ENCODE measurements around the gene MAPK8. TPM values are rescaled to one million over a fixed set of nuclear protein-coding genes. Genes with fewer than 3 reads are reported as not detected.
A peak's percentile ranks its signal among the peaks of the same experiment; 100 is the strongest.

The MAPK8 gene
- total RNA-seq, 1 donor from 2014 or later, result 57.1 TPM

DNA sequence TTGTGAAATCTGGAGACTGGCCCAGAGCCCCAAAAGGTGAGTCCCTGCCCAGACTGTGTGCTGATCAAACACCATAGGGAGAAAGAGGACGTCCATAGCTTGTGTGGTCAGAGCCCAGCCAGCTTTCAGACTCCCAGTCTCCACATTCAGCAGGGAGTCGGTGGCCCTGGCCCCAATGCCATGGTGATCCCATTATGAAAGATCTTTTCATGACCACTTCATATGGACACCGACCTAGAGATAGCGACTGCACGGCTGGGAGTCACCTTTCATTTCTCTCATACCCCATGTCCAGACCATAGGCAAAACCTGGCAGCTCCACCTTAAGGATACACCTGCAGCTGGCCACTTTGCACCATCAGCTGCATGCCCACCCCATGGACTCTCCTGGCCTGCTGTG is 172.0 kb downstream of the MAPK8 start:
- Mint-ChIP-seq H3K27me3 (ENCODE audit: unreplicated experiment) (no peaks in the 10 kb centered on the region), H3K9me3 (ENCODE audit: unreplicated experiment) (no peaks in the 10 kb centered on the region), H3K4me3 (ENCODE audit: unreplicated experiment) (no peak overlapping the region), H3K27ac (ENCODE audit: unreplicated experiment) (no peak overlapping the region), H3K36me3 (ENCODE audit: unreplicated experiment) (no peaks in the 10 kb centered on the region), H3K4me1 (ENCODE audit: unreplicated experiment) (peaks cover 5% of the 10 kb centered on the region)
- no peak for DNase-seq (ENCODE audit: extremely low spot score, unreplicated experiment)
- TF ChIP-seq, protein P1, sequence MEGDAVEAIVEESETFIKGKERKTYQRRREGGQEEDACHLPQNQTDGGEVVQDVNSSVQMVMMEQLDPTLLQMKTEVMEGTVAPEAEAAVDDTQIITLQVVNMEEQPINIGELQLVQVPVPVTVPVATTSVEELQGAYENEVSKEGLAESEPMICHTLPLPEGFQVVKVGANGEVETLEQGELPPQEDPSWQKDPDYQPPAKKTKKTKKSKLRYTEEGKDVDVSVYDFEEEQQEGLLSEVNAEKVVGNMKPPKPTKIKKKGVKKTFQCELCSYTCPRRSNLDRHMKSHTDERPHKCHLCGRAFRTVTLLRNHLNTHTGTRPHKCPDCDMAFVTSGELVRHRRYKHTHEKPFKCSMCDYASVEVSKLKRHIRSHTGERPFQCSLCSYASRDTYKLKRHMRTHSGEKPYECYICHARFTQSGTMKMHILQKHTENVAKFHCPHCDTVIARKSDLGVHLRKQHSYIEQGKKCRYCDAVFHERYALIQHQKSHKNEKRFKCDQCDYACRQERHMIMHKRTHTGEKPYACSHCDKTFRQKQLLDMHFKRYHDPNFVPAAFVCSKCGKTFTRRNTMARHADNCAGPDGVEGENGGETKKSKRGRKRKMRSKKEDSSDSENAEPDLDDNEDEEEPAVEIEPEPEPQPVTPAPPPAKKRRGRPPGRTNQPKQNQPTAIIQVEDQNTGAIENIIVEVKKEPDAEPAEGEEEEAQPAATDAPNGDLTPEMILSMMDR (IDR thresholded peaks at IDR 0.05), result no peak

DNA sequence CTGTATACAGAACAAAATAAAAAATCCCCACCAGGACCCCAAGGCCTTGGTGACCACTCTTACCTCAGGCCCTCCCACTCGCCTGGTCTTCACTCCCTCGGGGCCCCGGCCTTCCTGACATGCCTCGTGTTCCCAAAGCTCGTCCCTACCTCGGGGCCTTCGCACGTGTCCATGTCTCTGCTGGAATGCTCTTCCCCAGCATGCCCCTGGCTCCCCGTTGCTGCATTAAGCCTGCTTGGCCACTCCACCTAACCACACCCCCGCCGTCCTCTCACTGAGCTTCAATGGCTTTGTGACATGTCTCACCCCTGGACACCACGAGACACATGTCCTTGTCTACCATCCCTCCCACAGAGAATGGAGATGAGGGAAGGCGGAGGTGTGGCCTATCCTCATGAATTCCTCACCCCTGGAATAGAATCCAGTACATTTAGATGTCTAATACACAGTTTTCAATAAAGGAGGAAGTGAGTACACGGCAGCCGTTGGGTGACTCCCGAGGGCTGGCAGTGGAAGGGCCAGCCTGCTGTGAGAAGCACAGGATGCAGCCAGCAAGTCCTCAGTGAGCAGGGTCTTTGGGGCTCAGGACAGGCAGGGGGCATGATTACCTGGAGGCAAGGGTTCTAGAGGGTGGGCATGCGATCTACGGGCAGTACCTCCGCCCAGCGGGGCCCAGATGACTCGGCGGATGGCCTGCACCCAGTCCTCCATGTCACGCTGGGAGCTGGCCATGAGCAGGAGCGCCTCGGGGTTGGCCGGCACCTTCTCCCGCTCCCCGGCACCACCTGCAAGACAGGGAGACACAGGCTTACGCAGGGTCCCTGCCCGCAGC is 172.7 kb downstream of the MAPK8 start:
- DNase-seq (ENCODE audit: extremely low spot score, unreplicated experiment), result peak; percentile 82
- Mint-ChIP-seq H3K36me3 (ENCODE audit: unreplicated experiment) (no peaks in the 10 kb centered on the region), H3K4me1 (ENCODE audit: unreplicated experiment) (peaks cover 12% of the 10 kb centered on the region), H3K4me3 (ENCODE audit: unreplicated experiment) (no peak overlapping the region), H3K27me3 (ENCODE audit: unreplicated experiment) (no peaks in the 10 kb centered on the region), H3K9me3 (ENCODE audit: unreplicated experiment) (no peaks in the 10 kb centered on the region), H3K27ac (ENCODE audit: unreplicated experiment) (no peak overlapping the region)
- TF ChIP-seq, protein P1 (IDR thresholded peaks at IDR 0.05), result no peak

DNA sequence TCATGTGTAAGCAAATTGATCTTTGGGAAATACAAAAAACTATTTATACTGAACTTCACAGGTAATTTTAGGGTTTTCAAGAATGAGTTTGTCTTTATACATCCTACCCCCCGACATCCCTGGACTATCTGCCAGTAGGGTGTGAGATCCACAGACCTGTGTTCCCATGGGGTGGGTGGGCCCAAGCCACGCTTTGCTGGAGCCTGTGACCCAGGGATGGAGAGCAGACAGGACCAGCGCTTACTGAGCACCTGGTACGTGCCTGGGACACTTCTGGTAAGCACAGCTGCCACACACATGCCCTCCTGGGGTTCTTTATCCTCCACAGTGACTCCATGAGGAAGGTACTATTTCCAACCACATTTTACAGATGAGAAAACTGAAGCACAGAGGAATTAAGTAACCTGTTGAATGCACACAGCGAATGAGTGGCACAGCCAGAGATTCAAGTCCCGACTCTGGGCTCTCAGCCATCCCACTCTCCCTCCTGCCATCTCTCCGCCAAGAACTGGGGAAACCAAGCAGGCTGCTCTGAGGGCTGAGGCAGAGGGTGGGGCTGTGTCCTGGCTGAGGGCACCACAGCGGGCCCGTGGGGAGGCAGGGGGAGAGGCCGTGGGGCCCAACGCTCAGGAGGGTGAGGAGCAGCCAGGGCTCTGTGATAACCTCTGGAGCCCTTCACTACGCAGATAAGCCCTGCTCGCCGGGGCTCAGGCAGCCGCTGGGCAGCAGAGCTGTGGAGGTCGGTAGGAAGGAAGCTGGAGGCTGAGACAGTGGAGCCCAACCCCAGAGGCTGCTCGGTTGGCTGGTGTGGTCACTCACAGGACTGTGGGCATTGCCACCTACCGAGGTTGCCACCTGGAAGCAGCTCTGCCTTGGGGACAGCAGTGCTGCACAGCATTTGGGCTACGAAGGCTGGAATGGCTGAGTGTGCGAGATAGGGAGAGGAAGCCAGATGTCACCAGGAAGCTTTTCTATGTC is 174.2 kb downstream of the MAPK8 start:
- peak; percentile 73 for DNase-seq (ENCODE audit: extremely low spot score, unreplicated experiment)
- TF ChIP-seq, protein P1 (IDR thresholded peaks at IDR 0.05), result no peak
- H3K27me3 Mint-ChIP-seq (ENCODE audit: unreplicated experiment), result no peaks in the 10 kb centered on the region
- no peaks in the 10 kb centered on the region for H3K36me3 Mint-ChIP-seq (ENCODE audit: unreplicated experiment)
- peaks cover 14% of the 10 kb centered on the region for H3K4me1 Mint-ChIP-seq (ENCODE audit: unreplicated experiment)
- H3K27ac Mint-ChIP-seq (ENCODE audit: unreplicated experiment), result no peak overlapping the region
- no peak overlapping the region for H3K4me3 Mint-ChIP-seq (ENCODE audit: unreplicated experiment)
- H3K9me3 Mint-ChIP-seq (ENCODE audit: unreplicated experiment), result no peaks in the 10 kb centered on the region

DNA sequence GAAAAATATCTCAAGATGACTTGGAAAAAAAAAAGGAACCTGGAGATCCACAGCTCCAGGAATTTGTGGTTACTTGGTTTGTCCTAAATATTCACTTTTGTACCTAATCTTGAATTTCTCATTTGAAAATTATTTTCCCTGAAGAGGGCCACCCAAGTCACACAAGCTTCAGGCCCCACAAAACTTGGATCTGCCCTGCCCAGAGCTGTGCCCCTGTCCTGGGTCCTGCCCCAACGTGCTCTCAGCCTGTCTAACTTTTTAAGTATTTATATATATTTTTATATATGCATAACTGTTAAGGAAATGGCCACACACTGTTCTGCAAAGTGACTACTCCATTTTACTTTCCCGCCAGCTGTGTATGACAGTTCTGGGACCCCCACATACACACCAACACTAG is 174.9 kb downstream of the MAPK8 start:
- TF ChIP-seq, protein P1 (IDR thresholded peaks at IDR 0.05), result no peak
- H3K4me1 Mint-ChIP-seq (ENCODE audit: unreplicated experiment), result peaks cover 14% of the 10 kb centered on the region
- no peaks in the 10 kb centered on the region for H3K36me3 Mint-ChIP-seq (ENCODE audit: unreplicated experiment)
- H3K9me3 Mint-ChIP-seq (ENCODE audit: unreplicated experiment), result no peaks in the 10 kb centered on the region
- no peak overlapping the region for H3K27ac Mint-ChIP-seq (ENCODE audit: unreplicated experiment)
- no peak overlapping the region for H3K4me3 Mint-ChIP-seq (ENCODE audit: unreplicated experiment)
- DNase-seq (ENCODE audit: extremely low spot score, unreplicated experiment), result no peak
- H3K27me3 Mint-ChIP-seq (ENCODE audit: unreplicated experiment), result no peaks in the 10 kb centered on the region

DNA sequence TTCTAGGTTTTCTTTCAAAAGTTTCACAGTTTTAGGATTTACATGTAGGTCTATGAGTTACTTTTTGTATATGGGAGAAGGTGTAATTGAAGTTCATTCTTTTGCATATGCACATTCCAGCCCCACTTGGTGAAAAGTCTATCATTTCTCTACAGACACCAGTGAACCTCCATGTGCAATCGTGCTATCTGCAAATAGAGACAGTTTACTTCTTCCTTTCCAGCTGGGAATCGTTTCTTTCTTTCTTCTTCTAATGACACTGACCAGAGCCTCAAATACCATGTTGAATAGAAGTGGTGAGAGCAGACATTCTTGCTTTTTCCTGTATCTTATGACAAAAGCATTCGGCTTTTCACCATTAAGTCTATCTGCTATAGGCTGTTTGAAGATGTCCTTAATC is 175.7 kb downstream of the MAPK8 start:
- H3K4me1 Mint-ChIP-seq (ENCODE audit: unreplicated experiment), result peaks cover 14% of the 10 kb centered on the region
- H3K9me3 Mint-ChIP-seq (ENCODE audit: unreplicated experiment), result no peaks in the 10 kb centered on the region
- H3K27ac Mint-ChIP-seq (ENCODE audit: unreplicated experiment), result no peak overlapping the region
- no peak overlapping the region for H3K4me3 Mint-ChIP-seq (ENCODE audit: unreplicated experiment)
- DNase-seq (ENCODE audit: extremely low spot score, unreplicated experiment), result no peak
- TF ChIP-seq, protein P1 (IDR thresholded peaks at IDR 0.05), result no peak
- no peaks in the 10 kb centered on the region for H3K36me3 Mint-ChIP-seq (ENCODE audit: unreplicated experiment)
- H3K27me3 Mint-ChIP-seq (ENCODE audit: unreplicated experiment), result no peaks in the 10 kb centered on the region
